GM18873 (cell line): ENCODE data around the gene ENTREP1.

Experiments
- ATAC-seq: cut with Tn5 transposase; IDR thresholded peaks from one replicate; pipeline ENCODE4 v1.9.1; 2021; ENCODE audit warnings: mild to moderate bottlenecking, moderate library complexity, moderate number of reproducible peaks; ENCODE audit not compliant: unreplicated experiment, low FRiP score

Gene ENTREP1

GRCh38 chr9:69357821-69358220, 32.8 kb downstream of the ENTREP1 start:
- ATAC-seq = no peak

GRCh38 chr9:69363191-69363590, 38.2 kb downstream of the ENTREP1 start:
- ATAC-seq = no peak

- no peak for ATAC-seq
Measured at GRCh38 chr9:69364510-69365150, 39.6 kb downstream of the ENTREP1 start.

- ATAC-seq = no peak
Measured at GRCh38 chr9:69370430-69370829, 45.4 kb downstream of the ENTREP1 start.

GRCh38 chr9:69371001-69371400, 46.0 kb downstream of the ENTREP1 start:
- no peak for ATAC-seq

- no peak for ATAC-seq
Measured at GRCh38 chr9:69376651-69377050, 51.6 kb downstream of the ENTREP1 start.

- ATAC-seq = no peak
Measured at GRCh38 chr9:69377291-69377690, 52.3 kb downstream of the ENTREP1 start.

- no peak for ATAC-seq
Measured at GRCh38 chr9:69377981-69378380, 53.0 kb downstream of the ENTREP1 start.

- ATAC-seq = no peak
Measured at GRCh38 chr9:69379270-69379982, 54.4 kb downstream of the ENTREP1 start.

GRCh38 chr9:69380301-69380700, 55.3 kb downstream of the ENTREP1 start:
- ATAC-seq = no peak

GRCh38 chr9:69380811-69381210, 55.8 kb downstream of the ENTREP1 start:
- ATAC-seq = no peak

- ATAC-seq = no peak
Measured at GRCh38 chr9:69382135-69382534, 57.1 kb downstream of the ENTREP1 start.

- ATAC-seq = no peak
Measured at GRCh38 chr9:69385581-69386033, 60.6 kb downstream of the ENTREP1 start.

- no peak for ATAC-seq
Measured at GRCh38 chr9:69386651-69387050, 61.6 kb downstream of the ENTREP1 start.

- ATAC-seq = no peak
Measured at GRCh38 chr9:69388596-69388995, 63.6 kb downstream of the ENTREP1 start.

GRCh38 chr9:69389437-69389995, 64.5 kb downstream of the ENTREP1 start:
- ATAC-seq = no peak

GRCh38 chr9:69391487-69391886, 66.5 kb downstream of the ENTREP1 start:
- no peak for ATAC-seq

- ATAC-seq = no peak
Measured at GRCh38 chr9:69391946-69392345, 66.9 kb downstream of the ENTREP1 start.

GRCh38 chr9:69392826-69393225, 67.8 kb downstream of the ENTREP1 start:
- no peak for ATAC-seq

GRCh38 chr9:69393425-69393824, 68.4 kb downstream of the ENTREP1 start:
- no peak for ATAC-seq

- ATAC-seq = no peak
Measured at GRCh38 chr9:69395718-69396117, 70.7 kb downstream of the ENTREP1 start.

- ATAC-seq = no peak
Measured at GRCh38 chr9:69396759-69397158, 71.7 kb downstream of the ENTREP1 start.
